Measurements from ENCODE around the gene PDILT. TPM values are rescaled to one million over a fixed set of nuclear protein-coding genes. Genes with fewer than 3 reads are reported as not detected.
"Not testable (repeated sequence)": the region's sequence is repeated elsewhere in the genome, so short reads cannot be mapped to it uniquely, and the experiment has no call there.

The PDILT gene
- total and polyA plus RNA-seq, 9 of the 15 experiments (the other 6 are each of a cell fraction or from before 2014, with no cell fraction given), result not detected

GRCh38 chr16:20313741-20314140, 90.8 kb downstream of the PDILT start:
- in situ Hi-C loops (cut with MboI), result no loop called here
- intact Hi-C loops (cut with micrococcal nuclease), result no loop called here
- Histone ChIP-seq H3K9me1 (ENCODE audit: control insufficient read depth, insufficient read depth, low read length) (no peaks in the 10 kb centered on the region), H3K27ac (ENCODE audit: extremely low read depth, low read depth, low read length) (no peak overlapping the region), H2AFZ (ENCODE audit: low read depth, low read length) (no peak overlapping the region), H3K4me3 (no peak overlapping the region), H3K4me1 (replicated peaks in 1 of 2; ENCODE audit: control insufficient read depth in 2 of 2, insufficient read depth in 2 of 2, low read length in 2 of 2) (no peaks in the 10 kb centered on the region), H4K20me1 (replicated peaks; ENCODE audit: control insufficient read depth, insufficient read depth, low read length) (peaks cover 3% of the 10 kb centered on the region; the same call in 1 of the 2 replicates), H3K79me2 (ENCODE audit: control insufficient read depth, insufficient read depth, low read length) (no peaks in the 10 kb centered on the region), H3K9ac (ENCODE audit: insufficient read depth in 1 of 2, low read depth in 2 of 2, low read length in 2 of 2) (no peak overlapping the region), H3K36me3 (ENCODE audit: control insufficient read depth, insufficient read depth, low read length) (no peaks in the 10 kb centered on the region), H3K9me3 (replicated peaks; ENCODE audit: control insufficient read depth, insufficient read depth, low read depth, low read length) (no peaks in the 10 kb centered on the region), H3K27me3 (ENCODE audit: control insufficient read depth in 2 of 2, insufficient read depth in 2 of 2, low read length in 2 of 2) (no peaks in the 10 kb centered on the region), H3K4me2 (ENCODE audit: insufficient read depth, low read length) (no peak overlapping the region)
- no peak for TF ChIP-seq BACH1 (tag; IDR thresholded peaks at IDR 0.05)
- TF ChIP-seq ATF2 (CRISPR knock-in tag; IDR thresholded peaks at IDR 0.05), result no peak
- TF ChIP-seq MEF2A (IDR thresholded peaks at IDR 0.05; ENCODE audit: control insufficient read depth, low read depth, low read length), result no peak
- TF ChIP-seq ZNF398 (CRISPR knock-in tag; IDR thresholded peaks at IDR 0.05), result no peak
- no peak for TF ChIP-seq ZNF785 (CRISPR knock-in tag; IDR thresholded peaks at IDR 0.05)
- no peak for TF ChIP-seq FOSL1 (tag; conservative IDR thresholded peaks at IDR 0.05)
- no peak for TF ChIP-seq BCOR (IDR thresholded peaks at IDR 0.05)
- ATAC-seq, result no peak
- ChIA-PET POLR2A (interaction anchor here (0.8 to 1.1 kb wide), 2 partner anchors 13 to 39 kb away, joined by 3 read pairs; no protein-coding TSS in a partner anchor), CTCF (ENCODE audit: low intra/inter-chr PET ratio) (no interaction called here)
- DNase-seq (ENCODE audit: extremely low read depth in 1 of 4, low spot score in 3 of 4), result no peak
- WGBS (ENCODE audit: insufficient coverage, low coverage, missing lambda C conversion rate), result 0% methylated on average over 2 of the region's 3 CpGs
- no peak for FAIRE-seq
- BruUV-seq (replicated peaks), result no TSS peak

- H3K36me3 ChIP-seq (ENCODE audit: control insufficient read depth, insufficient read depth, low read length); H3K27me3 ChIP-seq (ENCODE audit: control insufficient read depth in 2 of 2, insufficient read depth in 2 of 2, low read length in 2 of 2); H4K20me1 ChIP-seq (replicated peaks; ENCODE audit: control insufficient read depth, insufficient read depth, low read length); H3K4me1 ChIP-seq (replicated peaks in 1 of 2; ENCODE audit: control insufficient read depth in 2 of 2, insufficient read depth in 2 of 2, low read length in 2 of 2); BruUV-seq (replicated peaks); FAIRE-seq; H3K4me3 ChIP-seq; intact Hi-C loops (cut with micrococcal nuclease); H3K27ac ChIP-seq (ENCODE audit: extremely low read depth, low read depth, low read length); CTCF ChIA-PET (ENCODE audit: low intra/inter-chr PET ratio); DNase-seq (ENCODE audit: extremely low read depth in 1 of 4, low spot score in 3 of 4); POLR2A ChIA-PET; H3K9me3 ChIP-seq (replicated peaks; ENCODE audit: control insufficient read depth, insufficient read depth, low read depth, low read length); H2AFZ ChIP-seq (ENCODE audit: low read depth, low read length); H3K9me1 ChIP-seq (ENCODE audit: control insufficient read depth, insufficient read depth, low read length); H3K9ac ChIP-seq (ENCODE audit: insufficient read depth in 1 of 2, low read depth in 2 of 2, low read length in 2 of 2); in situ Hi-C loops (cut with MboI); ATAC-seq; H3K4me2 ChIP-seq (ENCODE audit: insufficient read depth, low read length); H3K79me2 ChIP-seq (ENCODE audit: control insufficient read depth, insufficient read depth, low read length): not testable (repeated sequence)
- 1% methylated on average over 7 of the region's 7 CpGs for WGBS (ENCODE audit: insufficient coverage, low coverage, missing lambda C conversion rate)
Measured at GRCh38 chr16:20312536-20313095, 91.9 kb downstream of the PDILT start.
